WTC11 (cell line): ENCODE measurements around the gene NSMF.

Source experiments
- ATF1 ChIP-seq: sonication (generic); formaldehyde crosslinking; IDR thresholded peaks from 2 replicates; pipeline ENCODE4 v1.8.1; 2023; ENCODE audit warnings: mild to moderate bottlenecking, moderate library complexity, missing genetic modification reagents
- JUN ChIP-seq: sonication (generic); formaldehyde crosslinking; IDR thresholded peaks from 2 replicates; pipeline ENCODE4 v1.8.0; 2023; ENCODE audit warnings: mild to moderate bottlenecking, missing genetic modification reagents
- NFE2L1 ChIP-seq: sonication (generic); formaldehyde crosslinking; IDR thresholded peaks from 2 replicates; pipeline ENCODE4 v1.8.1; 2023; ENCODE audit warnings: missing genetic modification reagents
- SP1 ChIP-seq: sonication (generic); formaldehyde crosslinking; conservative IDR thresholded peaks from 2 replicates; pipeline ENCODE4 v1.8.1; 2022; ENCODE audit warnings: missing genetic modification reagents
- USF1 ChIP-seq: sonication (generic); formaldehyde crosslinking; IDR thresholded peaks from 2 replicates; pipeline ENCODE4 v1.8.0; 2022; ENCODE audit warnings: mild to moderate bottlenecking, missing genetic modification reagents
- USF2 ChIP-seq: sonication (generic); formaldehyde crosslinking; IDR thresholded peaks from 2 replicates; pipeline ENCODE4 v1.8.1; 2023; ENCODE audit warnings: mild to moderate bottlenecking, missing genetic modification reagents, moderate library complexity
- ZMAT4 ChIP-seq: fragments of 250-450 bp; sonication (Bioruptor Pico); IDR thresholded peaks from 2 replicates; pipeline ENCODE4 v1.9.0; 2021; ENCODE audit warnings: mild to moderate bottlenecking
- ZNF232 ChIP-seq: sonication (generic); formaldehyde crosslinking; IDR thresholded peaks from 2 replicates; pipeline ENCODE4 v1.8.0; 2022; ENCODE audit warnings: mild to moderate bottlenecking, missing genetic modification reagents
- TF ChIP-seq, protein P1 (sequence below): fragments of 200-600 bp; IDR thresholded peaks from 2 replicates; pipeline ENCODE4 v1.8.0; 2022; ENCODE audit warnings: antibody characterized with exemption
- TF ChIP-seq, protein P2 (sequence below): sonication (generic); formaldehyde crosslinking; IDR thresholded peaks from 2 replicates; pipeline ENCODE4 v1.8.1; 2022; ENCODE audit warnings: low read depth, missing genetic modification reagents, borderline replicate concordance
- TF ChIP-seq, protein P3 (sequence below): sonication (generic); formaldehyde crosslinking; IDR thresholded peaks from 2 replicates; pipeline ENCODE4 v1.8.0; 2023; ENCODE audit warnings: mild to moderate bottlenecking, missing genetic modification reagents

GRCh38 chr9:137467161-137467581 lies 8.0 kb upstream of the NSMF start:
- TF ChIP-seq USF1 (CRISPR knock-in tag), result no peak
- no peak for TF ChIP-seq ZNF232
- TF ChIP-seq, protein P1, sequence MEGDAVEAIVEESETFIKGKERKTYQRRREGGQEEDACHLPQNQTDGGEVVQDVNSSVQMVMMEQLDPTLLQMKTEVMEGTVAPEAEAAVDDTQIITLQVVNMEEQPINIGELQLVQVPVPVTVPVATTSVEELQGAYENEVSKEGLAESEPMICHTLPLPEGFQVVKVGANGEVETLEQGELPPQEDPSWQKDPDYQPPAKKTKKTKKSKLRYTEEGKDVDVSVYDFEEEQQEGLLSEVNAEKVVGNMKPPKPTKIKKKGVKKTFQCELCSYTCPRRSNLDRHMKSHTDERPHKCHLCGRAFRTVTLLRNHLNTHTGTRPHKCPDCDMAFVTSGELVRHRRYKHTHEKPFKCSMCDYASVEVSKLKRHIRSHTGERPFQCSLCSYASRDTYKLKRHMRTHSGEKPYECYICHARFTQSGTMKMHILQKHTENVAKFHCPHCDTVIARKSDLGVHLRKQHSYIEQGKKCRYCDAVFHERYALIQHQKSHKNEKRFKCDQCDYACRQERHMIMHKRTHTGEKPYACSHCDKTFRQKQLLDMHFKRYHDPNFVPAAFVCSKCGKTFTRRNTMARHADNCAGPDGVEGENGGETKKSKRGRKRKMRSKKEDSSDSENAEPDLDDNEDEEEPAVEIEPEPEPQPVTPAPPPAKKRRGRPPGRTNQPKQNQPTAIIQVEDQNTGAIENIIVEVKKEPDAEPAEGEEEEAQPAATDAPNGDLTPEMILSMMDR, result no peak
- TF ChIP-seq, protein P2, sequence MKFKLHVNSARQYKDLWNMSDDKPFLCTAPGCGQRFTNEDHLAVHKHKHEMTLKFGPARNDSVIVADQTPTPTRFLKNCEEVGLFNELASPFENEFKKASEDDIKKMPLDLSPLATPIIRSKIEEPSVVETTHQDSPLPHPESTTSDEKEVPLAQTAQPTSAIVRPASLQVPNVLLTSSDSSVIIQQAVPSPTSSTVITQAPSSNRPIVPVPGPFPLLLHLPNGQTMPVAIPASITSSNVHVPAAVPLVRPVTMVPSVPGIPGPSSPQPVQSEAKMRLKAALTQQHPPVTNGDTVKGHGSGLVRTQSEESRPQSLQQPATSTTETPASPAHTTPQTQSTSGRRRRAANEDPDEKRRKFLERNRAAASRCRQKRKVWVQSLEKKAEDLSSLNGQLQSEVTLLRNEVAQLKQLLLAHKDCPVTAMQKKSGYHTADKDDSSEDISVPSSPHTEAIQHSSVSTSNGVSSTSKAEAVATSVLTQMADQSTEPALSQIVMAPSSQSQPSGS (CRISPR knock-in tag), result no peak
- TF ChIP-seq, protein P3, sequence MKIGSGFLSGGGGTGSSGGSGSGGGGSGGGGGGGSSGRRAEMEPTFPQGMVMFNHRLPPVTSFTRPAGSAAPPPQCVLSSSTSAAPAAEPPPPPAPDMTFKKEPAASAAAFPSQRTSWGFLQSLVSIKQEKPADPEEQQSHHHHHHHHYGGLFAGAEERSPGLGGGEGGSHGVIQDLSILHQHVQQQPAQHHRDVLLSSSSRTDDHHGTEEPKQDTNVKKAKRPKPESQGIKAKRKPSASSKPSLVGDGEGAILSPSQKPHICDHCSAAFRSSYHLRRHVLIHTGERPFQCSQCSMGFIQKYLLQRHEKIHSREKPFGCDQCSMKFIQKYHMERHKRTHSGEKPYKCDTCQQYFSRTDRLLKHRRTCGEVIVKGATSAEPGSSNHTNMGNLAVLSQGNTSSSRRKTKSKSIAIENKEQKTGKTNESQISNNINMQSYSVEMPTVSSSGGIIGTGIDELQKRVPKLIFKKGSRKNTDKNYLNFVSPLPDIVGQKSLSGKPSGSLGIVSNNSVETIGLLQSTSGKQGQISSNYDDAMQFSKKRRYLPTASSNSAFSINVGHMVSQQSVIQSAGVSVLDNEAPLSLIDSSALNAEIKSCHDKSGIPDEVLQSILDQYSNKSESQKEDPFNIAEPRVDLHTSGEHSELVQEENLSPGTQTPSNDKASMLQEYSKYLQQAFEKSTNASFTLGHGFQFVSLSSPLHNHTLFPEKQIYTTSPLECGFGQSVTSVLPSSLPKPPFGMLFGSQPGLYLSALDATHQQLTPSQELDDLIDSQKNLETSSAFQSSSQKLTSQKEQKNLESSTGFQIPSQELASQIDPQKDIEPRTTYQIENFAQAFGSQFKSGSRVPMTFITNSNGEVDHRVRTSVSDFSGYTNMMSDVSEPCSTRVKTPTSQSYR (CRISPR knock-in tag), result no peak
- TF ChIP-seq NFE2L1, result no peak
- no peak for TF ChIP-seq ATF1 (CRISPR knock-in tag)
- no peak for TF ChIP-seq JUN
- no peak for TF ChIP-seq SP1
- TF ChIP-seq ZMAT4, result no peak
- TF ChIP-seq USF2, result no peak
